Panc1 (cell line): ENCODE data around the gene ATXN7. TPM values are rescaled to one million over a fixed set of nuclear protein-coding genes. Genes with fewer than 3 reads are reported as not detected.

Source experiments
- ATAC-seq: fragments of 200-7000 bp; cut with Tn5 transposase; 2 replicates; pipeline ENCODE4 v1.9.1; 2020; ENCODE audit warnings: mild to moderate bottlenecking, moderate library complexity
- BruUV-seq: library from RNA; stranded (reverse); fragments of 400-500 nt; replicated peaks from 2 replicates; lab custom pipeline; 2021; lab: Mats Ljungman, UMichigan
- CTCF ChIA-PET: fragments of 300-600 bp; sonication (Branson Sonifier 250); formaldehyde crosslinking; loops from one replicate; lab custom pipeline; 2022; ENCODE audit warnings: antibody characterized with exemption; lab: Charles Lee
- POLR2A ChIA-PET: fragments of 300-600 bp; sonication (Branson Sonifier 250); formaldehyde crosslinking; loops from one replicate; lab custom pipeline; 2022; ENCODE audit warnings: antibody characterized with exemption; lab: Charles Lee
- DNase-seq: peaks from one replicate; pipeline ENCODE4 v3.0.0-alpha.2; 2010; ENCODE audit warnings: low read depth, low spot score
- H3K27ac ChIP-seq: 2 replicates; pipeline ENCODE4 v1.5.1; 2011; ENCODE audit warnings: mild to moderate bottlenecking, low read length, inconsistent platforms
- H3K27me3 ChIP-seq: fragments of 200-500 bp; sonication (Bioruptor generic); 2 replicates; pipeline ENCODE4 v1.6.0; 2014; ENCODE audit warnings: low read length, inconsistent platforms; ENCODE audit not compliant: control insufficient read depth, insufficient read depth
- H3K36me3 ChIP-seq: fragments of 200-500 bp; sonication (Bioruptor generic); 2 replicates; pipeline ENCODE4 v1.5.1; 2014; ENCODE audit warnings: inconsistent platforms, mild to moderate bottlenecking, low read length, moderate library complexity; ENCODE audit not compliant: control insufficient read depth, insufficient read depth
- H3K4me1 ChIP-seq: 2 replicates; pipeline ENCODE4 v1.5.1; 2011; ENCODE audit warnings: inconsistent platforms, mild to moderate bottlenecking, low read length, moderate library complexity; ENCODE audit not compliant: control insufficient read depth, insufficient read depth
- H3K4me3 ChIP-seq, 2 experiments: 2 replicates each; pipeline ENCODE4 v1.5.1; 2011 to 2012; ENCODE audit warnings: low read depth in 2 of 2, low read length in 2 of 2, mild to moderate bottlenecking in 2 of 2, inconsistent platforms in 1 of 2, moderate library complexity in 1 of 2
- H3K9me3 ChIP-seq: fragments of 200-500 bp; sonication (Bioruptor generic); 2 replicates; pipeline ENCODE4 v1.5.1; 2014; ENCODE audit warnings: low read depth, mild to moderate bottlenecking, inconsistent platforms, low read length, moderate library complexity; ENCODE audit not compliant: control insufficient read depth, insufficient read depth
- CTCF ChIP-seq: fragments of 450-650 bp; IDR thresholded peaks from 2 replicates; pipeline ENCODE4 v1.5.1; 2017; ENCODE audit warnings: mild to moderate bottlenecking
- POLR2AphosphoS5 ChIP-seq: IDR thresholded peaks from 2 replicates; pipeline ENCODE4 v1.6.1; 2012; ENCODE audit warnings: mild to moderate bottlenecking, low read depth, low read length, moderate library complexity
- REST ChIP-seq, 2 experiments: IDR thresholded peaks; 2 replicates each; pipeline ENCODE4 v1.6.1; 2011 to 2012; ENCODE audit warnings: low read depth in 2 of 2, control low read depth in 1 of 2, low read length in 1 of 2, mild to moderate bottlenecking in 1 of 2, moderate library complexity in 1 of 2; ENCODE audit not compliant: insufficient read depth in 1 of 2
- SIN3A ChIP-seq: IDR thresholded peaks from 2 replicates; pipeline ENCODE4 v1.6.1; 2012; ENCODE audit warnings: low read depth, mild to moderate bottlenecking, low read length, moderate library complexity, borderline replicate concordance; ENCODE audit not compliant: insufficient read depth
- TCF7L2 ChIP-seq: IDR thresholded peaks from 2 replicates; pipeline ENCODE4 v1.6.1; 2011; ENCODE audit warnings: mild to moderate bottlenecking, low read depth, low read length, inconsistent platforms
- in situ Hi-C: cut with HindIII; loops from 2 replicates; pipeline ENCODE4 v1.10.0; 2016; ENCODE audit warnings: low sequenced_read_pairs, low pct_unique_long_range_greater_than_20kb
- intact Hi-C: fragments of 100-400 bp; cut with micrococcal nuclease; formaldehyde crosslinking; loops from one replicate; pipeline ENCODE4 v1.10.0; 2022; ENCODE audit not compliant: unreplicated experiment
- total RNA-seq: library from RNA; stranded (reverse); gene quantifications from one replicate; pipeline ENCODE4 v1.2.1, GENCODE V29; 2021; ENCODE audit not compliant: unreplicated experiment

ATXN7 gene
- total RNA-seq, 1 experiment from 2014 or later: 17.3 TPM

DNA sequence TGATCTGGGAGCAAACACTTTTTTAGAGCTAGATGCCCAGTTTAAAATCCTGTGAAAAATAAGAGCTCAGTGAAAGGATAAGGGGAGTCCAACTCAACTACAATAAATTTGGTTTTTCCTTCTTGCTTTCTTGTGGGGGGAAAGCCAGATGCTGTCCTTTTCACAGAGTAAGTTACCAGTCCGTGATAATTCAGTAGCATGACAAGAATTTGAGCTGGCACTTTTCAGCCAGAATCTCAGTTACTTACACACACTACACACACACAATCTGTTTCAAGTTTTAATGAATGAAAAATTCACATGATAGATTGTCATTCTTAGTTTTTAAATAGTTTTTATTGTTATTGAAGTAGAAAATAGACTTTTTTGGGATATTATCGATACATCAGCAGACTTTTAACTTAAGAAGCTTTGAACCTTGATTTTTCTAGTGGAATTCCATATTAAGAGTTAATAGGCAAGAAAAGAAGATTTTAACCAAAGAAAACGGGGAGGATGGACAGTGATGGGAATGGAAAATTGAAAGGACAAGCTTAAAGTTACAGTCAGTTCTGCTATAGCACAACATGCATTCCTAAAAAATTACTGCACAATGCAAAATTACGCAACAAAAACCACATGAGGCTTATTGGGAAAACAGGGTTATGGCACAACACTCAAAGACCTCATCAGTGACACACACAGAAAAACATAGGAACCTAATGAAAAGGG lies 112.6 kb downstream of the ATXN7 start:
- in situ Hi-C loops: no loop called here
- CTCF ChIA-PET: no interaction called here

DNA sequence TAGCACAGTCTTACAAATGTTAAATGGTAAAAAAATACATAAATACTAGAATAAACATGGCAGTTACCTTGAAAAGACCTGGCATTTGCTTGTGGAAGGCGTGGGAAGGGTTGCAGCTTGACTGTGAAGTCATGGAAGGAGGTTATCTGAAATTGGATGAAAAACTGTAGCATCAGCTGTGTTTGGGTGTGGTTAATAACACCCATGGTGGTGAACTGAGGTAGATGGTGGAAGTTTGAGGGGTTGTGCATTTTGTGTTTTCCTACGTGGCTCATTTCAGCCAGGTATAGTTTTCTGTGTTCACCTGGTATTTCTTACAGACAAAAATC lies 113.2 kb downstream of the ATXN7 start:
- BruUV-seq: no TSS peak

More for the DNA sequence above, 112.6 kb downstream of the ATXN7 start:
- intact Hi-C loops: no loop called here
- Histone ChIP-seq H3K27ac (no peak overlapping the region), H3K4me1 (no peaks in the 10 kb centered on the region), H3K9me3 (no peaks in the 10 kb centered on the region), H3K4me3 (no peak overlapping the region), H3K36me3 (peaks cover 5% of the 10 kb centered on the region), H3K27me3 (no peaks in the 10 kb centered on the region)
- ATAC-seq (no peak), DNase-seq (no peak)
- no TSS peak for BruUV-seq
- TF ChIP-seq SIN3A: no peak
- no peak for TF ChIP-seq POLR2AphosphoS5
- no peak for TF ChIP-seq REST (IDR thresholded peaks at IDR 0.05; ENCODE audit: insufficient read depth in 1 of 2, low read depth in 2 of 2, low read length in 1 of 2)
- POLR2A ChIA-PET: no interaction called here

More for the DNA sequence above, 113.2 kb downstream of the ATXN7 start:
- intact Hi-C loops: no loop called here
- CTCF ChIA-PET: no interaction called here
- no peaks in the 10 kb centered on the region for H3K4me1 ChIP-seq
- H3K36me3 ChIP-seq: peaks cover 5% of the 10 kb centered on the region
- H3K9me3 ChIP-seq: no peaks in the 10 kb centered on the region
- TF ChIP-seq CTCF (no peak), SIN3A (no peak), REST (IDR thresholded peaks at IDR 0.05; ENCODE audit: insufficient read depth in 1 of 2, low read depth in 2 of 2, low read length in 1 of 2) (no peak), POLR2AphosphoS5 (no peak), TCF7L2 (no peak)
- no peak for DNase-seq
- no peaks in the 10 kb centered on the region for H3K27me3 ChIP-seq
- no peak overlapping the region for H3K27ac ChIP-seq
- in situ Hi-C loops: no loop called here
- POLR2A ChIA-PET: no interaction called here
- H3K4me3 ChIP-seq: no peak overlapping the region
- ATAC-seq: no peak
